ENCODE results near the gene LENG9. TPM values are rescaled to one million over a fixed set of nuclear protein-coding genes. Genes with fewer than 3 reads are reported as not detected.
A peak's percentile ranks its signal among the peaks of the same experiment; 100 is the strongest.
"Not testable (repeated sequence)": the region's sequence is repeated elsewhere in the genome, so short reads cannot be mapped to it uniquely, and the experiment has no call there.

Gene LENG9
- polyA plus RNA-seq, 2 of the 4 experiments (the other 2 are of a cell fraction): 1.9 to 4.1 TPM

DNA sequence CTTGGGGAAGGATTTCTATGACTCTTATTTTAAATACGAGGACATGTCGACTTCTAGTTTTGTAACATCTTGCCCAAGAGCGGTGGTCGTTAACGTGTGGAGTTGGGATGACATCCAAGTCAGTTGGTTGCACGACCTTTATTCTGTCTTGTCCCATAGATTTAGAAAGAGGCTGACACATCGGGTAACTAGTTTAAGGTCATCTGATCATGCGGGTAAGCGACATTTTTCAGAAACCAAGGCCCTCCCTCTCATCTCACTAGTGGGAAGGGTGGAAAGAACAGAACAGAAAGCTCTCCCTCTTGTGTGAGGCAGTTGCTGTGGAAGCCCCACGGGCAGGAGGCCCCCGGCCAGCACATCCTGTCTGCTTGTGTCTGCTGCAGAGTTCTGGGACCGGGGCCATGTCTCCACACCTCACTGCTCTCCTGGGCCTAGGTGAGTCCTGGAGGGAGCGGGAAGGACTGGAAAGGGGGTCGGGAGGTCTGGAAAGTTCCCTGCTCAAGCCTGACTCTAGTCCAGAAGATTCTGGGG is 39.0 kb upstream of the LENG9 start, which contains the start of gene LAIR2:
Gene LAIR2 (plus strand): TSS at position 314 of the 531 bp plus-strand sequence. CDS start 88 bp downstream, at position 402.
- H3K27ac ChIP-seq: no peak within 1 kb of the TSS
- no peak within 1 kb of the TSS for H3K4me3 ChIP-seq
- H3K4me1 ChIP-seq: no peaks in the 10 kb centered on the region
- no peak for TF ChIP-seq BCL3 (IDR thresholded peaks at IDR 0.05)
- TF ChIP-seq TFCP2L1 (CRISPR knock-in tag; IDR thresholded peaks at IDR 0.05): no peak
- TF ChIP-seq RFX5 (IDR thresholded peaks at IDR 0.05): no peak
- no peak for TF ChIP-seq BHLHE40 (IDR thresholded peaks at IDR 0.05; ENCODE audit: low read depth, low read length)
- no peak for TF ChIP-seq ESRRA (IDR thresholded peaks at IDR 0.05; ENCODE audit: borderline replicate concordance, low read length)
- TF ChIP-seq HOXB13 (CRISPR knock-in tag; IDR thresholded peaks at IDR 0.05; ENCODE audit: low read depth): no peak
- TF ChIP-seq RARB (CRISPR knock-in tag; IDR thresholded peaks at IDR 0.05): no peak
- TF ChIP-seq POLR2A (IDR thresholded peaks at IDR 0.05; ENCODE audit: low read length): no peak
- POLR2A ChIA-PET: no interaction called here
- CTCF ChIA-PET: no interaction called here
- no peak for DNase-seq (ENCODE audit: low read depth in 1 of 2, low spot score in 1 of 2)
- no peak for FAIRE-seq
- 0 out of 3 replicates have a peak, but pooled peaks cover 3% of the 10 kb centered on the region for H3K9me3 ChIP-seq
- WGBS (ENCODE audit: missing lambda C conversion rate): 18% methylated on average over 12 of the region's 14 CpGs
- no peak for ATAC-seq
- H3K4me2 ChIP-seq: no peak within 1 kb of the TSS

- FAIRE-seq: peak; percentile 67
- H3K9me3 ChIP-seq; H3K4me1 ChIP-seq; DNase-seq (ENCODE audit: low read depth in 1 of 2, low spot score in 1 of 2); ATAC-seq; H3K4me3 ChIP-seq; POLR2A ChIA-PET; H3K4me2 ChIP-seq; H3K27ac ChIP-seq: not testable (repeated sequence)
- CTCF ChIA-PET: interaction anchor here (1.2 to 1.4 kb wide), 2 partner anchors 15 to 20 kb away, joined by 3 to 5 read pairs; no protein-coding TSS in a partner anchor
- WGBS (ENCODE audit: missing lambda C conversion rate): 23% methylated on average over 9 of the region's 9 CpGs
Measured at GRCh38 chr19:54498451-54498772, 34.8 kb upstream of the LENG9 start.

GRCh38 chr19:54497747-54498450 is 34.3 kb upstream of the LENG9 start:
- CTCF ChIA-PET: interaction anchor here (1.2 kb wide), 1 partner anchor 15 kb away, joined by 3 read pairs; no protein-coding TSS in a partner anchor
- DNase-seq (ENCODE audit: low read depth in 1 of 2, low spot score in 1 of 2); FAIRE-seq; H3K4me3 ChIP-seq; H3K4me2 ChIP-seq; H3K4me1 ChIP-seq; H3K27ac ChIP-seq; POLR2A ChIA-PET; H3K9me3 ChIP-seq: not testable (repeated sequence)
- ATAC-seq: peak in 1 of 2 experiments; percentile 38; a peak in 2 of 6 replicates
- WGBS (ENCODE audit: missing lambda C conversion rate): 22% methylated on average over 9 of the region's 15 CpGs

- H3K4me2 ChIP-seq; H3K4me3 ChIP-seq; POLR2A ChIA-PET; FAIRE-seq; H3K4me1 ChIP-seq; ATAC-seq; H3K9me3 ChIP-seq; DNase-seq (ENCODE audit: low read depth in 1 of 2, low spot score in 1 of 2); H3K27ac ChIP-seq: not testable (repeated sequence)
- 12% methylated on average over 5 of the region's 5 CpGs for WGBS (ENCODE audit: missing lambda C conversion rate)
- CTCF ChIA-PET: interaction anchor here (0.6 to 4.0 kb wide), 3 partner anchors 11 to 387 kb away, joined by 3 to 29 read pairs (median 5); no protein-coding TSS in a partner anchor
Measured at GRCh38 chr19:54495284-54495683, 31.7 kb upstream of the LENG9 start.

DNA sequence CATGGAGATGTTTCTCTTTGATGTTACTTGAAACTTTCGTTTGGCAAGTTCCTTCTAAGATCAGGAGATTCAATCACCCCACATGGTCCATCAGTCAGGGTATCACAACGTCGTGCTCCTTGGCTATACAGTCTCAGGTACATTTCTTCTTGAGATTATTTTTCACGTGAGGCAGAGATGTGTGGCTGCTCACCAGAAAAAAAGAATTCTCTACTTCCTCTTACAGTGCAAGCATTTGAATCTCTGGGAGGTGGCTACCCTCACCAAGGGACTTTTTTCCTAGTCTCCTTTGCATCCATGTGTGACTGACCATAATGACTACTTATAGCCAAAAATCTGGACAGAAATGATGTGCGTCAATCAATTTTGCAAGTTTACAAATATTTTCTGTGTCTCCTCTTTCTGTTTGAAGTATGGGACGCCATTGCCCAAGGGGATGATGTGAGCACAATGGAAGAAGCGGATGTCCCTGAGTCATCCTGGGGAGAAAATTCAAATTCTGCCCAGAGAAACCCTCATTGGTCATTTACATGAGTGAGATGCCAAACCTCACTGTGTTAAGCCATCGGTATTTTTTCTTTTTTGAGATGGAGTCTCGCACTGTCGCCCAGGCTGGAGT is 30.5 kb upstream of the LENG9 start:
- Histone ChIP-seq H3K27ac (no peak overlapping the region), H3K4me2 (no peak overlapping the region), H3K4me1 (no peaks in the 10 kb centered on the region), H3K9me3 (peaks cover 6% of the 10 kb centered on the region; the same call in 1 of the 3 replicates), H3K4me3 (no peak overlapping the region)
- no peak for FAIRE-seq
- ATAC-seq: no peak
- ChIA-PET CTCF (interaction anchor here (1.3 to 4.0 kb wide), 2 partner anchors 12 to 14 kb away, joined by 5 to 29 read pairs; no protein-coding TSS in a partner anchor), POLR2A (no interaction called here)
- 14% methylated on average over 10 of the region's 10 CpGs for WGBS (ENCODE audit: missing lambda C conversion rate)
- DNase-seq (ENCODE audit: low read depth in 1 of 2, low spot score in 1 of 2): no peak
- TF ChIP-seq CTCF (IDR thresholded peaks at IDR 0.05) (no peak), PHF8 (IDR thresholded peaks at IDR 0.05; ENCODE audit: borderline replicate concordance, low read depth) (no peak), BCL3 (IDR thresholded peaks at IDR 0.05) (no peak), NPAS2 (CRISPR knock-in tag; IDR thresholded peaks at IDR 0.05; ENCODE audit: borderline replicate concordance) (no peak), NR3C1 (IDR thresholded peaks at IDR 0.05) (no peak), BHLHE40 (IDR thresholded peaks at IDR 0.05; ENCODE audit: low read depth, low read length) (no peak), SREBF2 (IDR thresholded peaks at IDR 0.05) (no peak), HES2 (IDR thresholded peaks at IDR 0.05) (no peak), HEYL (CRISPR knock-in tag; IDR thresholded peaks at IDR 0.05) (no peak), GATA3 (IDR thresholded peaks at IDR 0.05; ENCODE audit: borderline replicate concordance) (no peak), RAD21 (conservative IDR thresholded peaks at IDR 0.05 in 1 of 2, IDR thresholded peaks at IDR 0.05 in 1 of 2) (no peak), MAX (IDR thresholded peaks at IDR 0.05) (no peak), HOXA7 (CRISPR knock-in tag; IDR thresholded peaks at IDR 0.05) (no peak)
